GM12878 (cell line): ENCODE data around the gene ACADVL. TPM values are rescaled to one million over a fixed set of nuclear protein-coding genes. Genes with fewer than 3 reads are reported as not detected.

Source experiments
- ASH2L ChIP-seq: fragments of 300-600, 200-600 bp; sonication (generic); IDR thresholded peaks from 2 replicates; pipeline ENCODE4 v1.6.1; 2017; ENCODE audit warnings: low read depth, mild to moderate bottlenecking, borderline replicate concordance
- CREM ChIP-seq: IDR thresholded peaks from 2 replicates; pipeline ENCODE4 v1.6.1; 2014; ENCODE audit warnings: antibody characterized with exemption, low read depth
- DPF2 ChIP-seq: fragments of 450-650 bp; IDR thresholded peaks from 2 replicates; pipeline ENCODE4 v1.6.1; 2017; ENCODE audit warnings: mild to moderate bottlenecking
- EZH2 ChIP-seq: IDR thresholded peaks from 2 replicates; pipeline ENCODE4 v1.6.1; 2012; ENCODE audit warnings: low read depth, mild to moderate bottlenecking, control low read depth, inconsistent platforms, low read length, borderline replicate concordance; ENCODE audit not compliant: control insufficient read depth
- JUNB ChIP-seq: IDR thresholded peaks from 2 replicates; pipeline ENCODE4 v1.6.1; 2016; ENCODE audit warnings: antibody characterized with exemption, mild to moderate bottlenecking
- MXI1 ChIP-seq: fragments of 150-350 bp; IDR thresholded peaks from 2 replicates; pipeline ENCODE4 v1.6.1; 2011; ENCODE audit warnings: low read depth, mild to moderate bottlenecking, inconsistent platforms, low read length, improper control_type of control experiment
- MYB ChIP-seq: fragments of 150-350 bp; IDR thresholded peaks from 2 replicates; pipeline ENCODE4 v1.6.1; 2014; ENCODE audit warnings: mild to moderate bottlenecking, low read depth, low read length, borderline replicate concordance
- NBN ChIP-seq: fragments of 450-650 bp; IDR thresholded peaks from 2 replicates; pipeline ENCODE4 v1.6.1; 2016
- PML ChIP-seq: IDR thresholded peaks from 2 replicates; pipeline ENCODE4 v1.6.1; 2012; ENCODE audit warnings: low read length, inconsistent platforms
- POLR2A ChIP-seq: IDR thresholded peaks from 2 replicates; pipeline ENCODE4 v1.6.1; 2011; ENCODE audit warnings: low read depth, mild to moderate bottlenecking, low read length
- POLR2AphosphoS2 ChIP-seq: IDR thresholded peaks from 2 replicates; pipeline ENCODE4 v1.6.1; 2011; ENCODE audit warnings: low read depth, mild to moderate bottlenecking, low read length, improper control_type of control experiment, moderate library complexity
- POLR2AphosphoS5 ChIP-seq: IDR thresholded peaks from 2 replicates; pipeline ENCODE4 v1.6.1; 2011; ENCODE audit warnings: mild to moderate bottlenecking, low read length, inconsistent platforms
- SMC3 ChIP-seq: IDR thresholded peaks from 2 replicates; pipeline ENCODE4 v1.6.1; 2011; ENCODE audit warnings: low read length, improper control_type of control experiment, borderline replicate concordance
- TCF12 ChIP-seq: IDR thresholded peaks from 2 replicates; pipeline ENCODE4 v1.6.1; 2011; ENCODE audit warnings: low read depth, mild to moderate bottlenecking, low read length
- ZNF622 ChIP-seq: fragments of 450-650 bp; IDR thresholded peaks from 2 replicates; pipeline ENCODE4 v1.6.1; 2017; ENCODE audit warnings: mild to moderate bottlenecking, inconsistent platforms
- polyA plus RNA-seq, 11 experiments: library from polyadenylated mRNA; depleted of rRNA in 4 of 11; unstranded in 6 of 11; stranded (reverse) in 5 of 11; fragments of >200 nt; fragmentation: Nextera tagmentation in 4 of 11; fragmentation: Illumina TruSeq in 1 of 11; extraction: Ambion mirVana in 4 of 11; extraction: Trizol in 1 of 11; gene quantifications; 1 replicate in 1 of 11; 2 replicates in 10 of 11; pipeline versions ENCODE4 v1.2.1 to v1.2.3, GENCODE V29; 2011 to 2016; ENCODE audit warnings: inconsistent platforms in 2 of 11, missing spikeins in 2 of 11, low read depth in 1 of 11
- total RNA-seq, 4 experiments: library from RNA; depleted of rRNA in 3 of 4; stranded (reverse); fragments of >200 nt in 3 of 4; fragmentation: Illumina TruSeq in 1 of 4; extraction: Trizol in 1 of 4; gene quantifications; 2 replicates each; pipeline versions ENCODE4 v1.2.1 to v1.2.3, GENCODE V29; 2013 to 2021
- TF ChIP-seq, protein P1 (sequence below): fragments of 450-650 bp; IDR thresholded peaks from 2 replicates; pipeline ENCODE4 v1.6.1; 2016; ENCODE audit warnings: mild to moderate bottlenecking, moderate library complexity, borderline replicate concordance
- TF ChIP-seq, protein P2 (sequence below): fragments of 450-650 bp; conservative IDR thresholded peaks from 2 replicates; pipeline ENCODE4 v1.6.1; 2017; ENCODE audit warnings: mild to moderate bottlenecking, moderate library complexity
- TF ChIP-seq, protein P3 (sequence below): fragments of 450-650 bp; IDR thresholded peaks from 2 replicates; pipeline ENCODE4 v1.6.1; 2017; ENCODE audit warnings: mild to moderate bottlenecking
- TF ChIP-seq, protein P4 (sequence below): fragments of 450-650 bp; IDR thresholded peaks from 2 replicates; pipeline ENCODE4 v1.6.1; 2016; ENCODE audit warnings: mild to moderate bottlenecking

ACADVL gene
- total and polyA plus RNA-seq, 10 of the 15 experiments (the other 5 are each of a cell fraction or from before 2014, with no cell fraction given) = 25.4 to 232 (median 180) TPM

DNA sequence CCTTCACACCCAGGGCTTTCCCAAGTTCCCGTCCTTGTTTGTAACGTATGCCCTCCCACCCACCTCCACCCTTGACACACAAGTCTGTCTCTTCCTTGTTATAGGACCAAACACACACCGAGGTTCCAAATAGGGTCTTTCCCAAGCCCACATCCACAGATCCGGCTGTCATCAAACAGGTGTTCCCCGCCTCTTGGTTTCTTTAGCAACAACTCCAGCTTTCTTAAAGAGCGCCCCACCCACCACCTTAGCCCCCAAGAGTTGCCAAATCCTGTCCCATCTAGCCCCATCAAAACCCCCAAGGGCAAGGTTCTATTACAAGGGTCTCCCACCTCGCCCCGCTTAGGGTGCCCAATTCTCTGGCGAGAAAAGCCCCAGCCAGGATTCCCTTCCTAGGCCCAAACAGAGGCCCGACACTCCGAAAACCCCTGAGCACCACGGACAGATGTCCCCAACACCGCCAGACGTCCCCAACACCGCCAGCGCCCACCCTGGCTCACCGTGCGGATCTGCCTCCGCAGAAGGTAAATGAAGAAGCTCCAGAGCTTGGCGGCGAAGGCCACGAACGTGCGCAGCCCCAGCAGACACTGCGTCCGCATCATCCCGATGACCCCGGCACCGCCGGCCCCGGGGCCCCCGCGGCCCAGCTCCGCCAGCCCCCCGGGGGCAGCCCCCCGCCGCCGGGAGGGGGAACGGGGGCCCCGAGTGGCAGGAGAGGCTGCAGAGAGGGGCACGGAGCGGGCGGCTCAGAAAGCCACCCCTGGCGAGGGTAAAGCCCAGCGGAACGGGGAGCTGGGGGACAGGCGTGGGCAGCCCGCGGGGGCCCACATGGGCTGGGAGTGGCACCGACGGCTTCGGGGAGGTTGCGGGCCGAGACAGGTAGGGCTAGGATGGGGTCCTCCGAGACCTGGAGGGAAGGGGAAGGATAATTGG is 31.2 kb downstream of the ACADVL start (continued):
- no peak for TF ChIP-seq MXI1
- TF ChIP-seq, protein P1, sequence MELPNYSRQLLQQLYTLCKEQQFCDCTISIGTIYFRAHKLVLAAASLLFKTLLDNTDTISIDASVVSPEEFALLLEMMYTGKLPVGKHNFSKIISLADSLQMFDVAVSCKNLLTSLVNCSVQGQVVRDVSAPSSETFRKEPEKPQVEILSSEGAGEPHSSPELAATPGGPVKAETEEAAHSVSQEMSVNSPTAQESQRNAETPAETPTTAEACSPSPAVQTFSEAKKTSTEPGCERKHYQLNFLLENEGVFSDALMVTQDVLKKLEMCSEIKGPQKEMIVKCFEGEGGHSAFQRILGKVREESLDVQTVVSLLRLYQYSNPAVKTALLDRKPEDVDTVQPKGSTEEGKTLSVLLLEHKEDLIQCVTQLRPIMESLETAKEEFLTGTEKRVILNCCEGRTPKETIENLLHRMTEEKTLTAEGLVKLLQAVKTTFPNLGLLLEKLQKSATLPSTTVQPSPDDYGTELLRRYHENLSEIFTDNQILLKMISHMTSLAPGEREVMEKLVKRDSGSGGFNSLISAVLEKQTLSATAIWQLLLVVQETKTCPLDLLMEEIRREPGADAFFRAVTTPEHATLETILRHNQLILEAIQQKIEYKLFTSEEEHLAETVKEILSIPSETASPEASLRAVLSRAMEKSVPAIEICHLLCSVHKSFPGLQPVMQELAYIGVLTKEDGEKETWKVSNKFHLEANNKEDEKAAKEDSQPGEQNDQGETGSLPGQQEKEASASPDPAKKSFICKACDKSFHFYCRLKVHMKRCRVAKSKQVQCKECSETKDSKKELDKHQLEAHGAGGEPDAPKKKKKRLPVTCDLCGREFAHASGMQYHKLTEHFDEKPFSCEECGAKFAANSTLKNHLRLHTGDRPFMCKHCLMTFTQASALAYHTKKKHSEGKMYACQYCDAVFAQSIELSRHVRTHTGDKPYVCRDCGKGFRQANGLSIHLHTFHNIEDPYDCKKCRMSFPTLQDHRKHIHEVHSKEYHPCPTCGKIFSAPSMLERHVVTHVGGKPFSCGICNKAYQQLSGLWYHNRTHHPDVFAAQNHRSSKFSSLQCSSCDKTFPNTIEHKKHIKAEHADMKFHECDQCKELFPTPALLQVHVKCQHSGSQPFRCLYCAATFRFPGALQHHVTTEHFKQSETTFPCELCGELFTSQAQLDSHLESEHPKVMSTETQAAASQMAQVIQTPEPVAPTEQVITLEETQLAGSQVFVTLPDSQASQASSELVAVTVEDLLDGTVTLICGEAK = no peak
- no peak for TF ChIP-seq ASH2L
- TF ChIP-seq POLR2AphosphoS5 = peak; percentile 30; the same call in 1 of the 2 replicates
- no peak for TF ChIP-seq PML
- no peak for TF ChIP-seq DPF2
- TF ChIP-seq ZNF622 = no peak
- no peak for TF ChIP-seq EZH2
- TF ChIP-seq, protein P2, sequence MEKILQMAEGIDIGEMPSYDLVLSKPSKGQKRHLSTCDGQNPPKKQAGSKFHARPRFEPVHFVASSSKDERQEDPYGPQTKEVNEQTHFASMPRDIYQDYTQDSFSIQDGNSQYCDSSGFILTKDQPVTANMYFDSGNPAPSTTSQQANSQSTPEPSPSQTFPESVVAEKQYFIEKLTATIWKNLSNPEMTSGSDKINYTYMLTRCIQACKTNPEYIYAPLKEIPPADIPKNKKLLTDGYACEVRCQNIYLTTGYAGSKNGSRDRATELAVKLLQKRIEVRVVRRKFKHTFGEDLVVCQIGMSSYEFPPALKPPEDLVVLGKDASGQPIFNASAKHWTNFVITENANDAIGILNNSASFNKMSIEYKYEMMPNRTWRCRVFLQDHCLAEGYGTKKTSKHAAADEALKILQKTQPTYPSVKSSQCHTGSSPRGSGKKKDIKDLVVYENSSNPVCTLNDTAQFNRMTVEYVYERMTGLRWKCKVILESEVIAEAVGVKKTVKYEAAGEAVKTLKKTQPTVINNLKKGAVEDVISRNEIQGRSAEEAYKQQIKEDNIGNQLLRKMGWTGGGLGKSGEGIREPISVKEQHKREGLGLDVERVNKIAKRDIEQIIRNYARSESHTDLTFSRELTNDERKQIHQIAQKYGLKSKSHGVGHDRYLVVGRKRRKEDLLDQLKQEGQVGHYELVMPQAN = peak; percentile 46; the same call in 1 of the 2 replicates
- no peak for TF ChIP-seq SMC3
- no peak for TF ChIP-seq JUNB
- TF ChIP-seq CREM = no peak
- TF ChIP-seq NBN = 0 out of 2 replicates have a peak, but pooled peaks have one; percentile 30
- TF ChIP-seq POLR2A = peak; percentile 55
- no peak for TF ChIP-seq TCF12
- TF ChIP-seq, protein P3, sequence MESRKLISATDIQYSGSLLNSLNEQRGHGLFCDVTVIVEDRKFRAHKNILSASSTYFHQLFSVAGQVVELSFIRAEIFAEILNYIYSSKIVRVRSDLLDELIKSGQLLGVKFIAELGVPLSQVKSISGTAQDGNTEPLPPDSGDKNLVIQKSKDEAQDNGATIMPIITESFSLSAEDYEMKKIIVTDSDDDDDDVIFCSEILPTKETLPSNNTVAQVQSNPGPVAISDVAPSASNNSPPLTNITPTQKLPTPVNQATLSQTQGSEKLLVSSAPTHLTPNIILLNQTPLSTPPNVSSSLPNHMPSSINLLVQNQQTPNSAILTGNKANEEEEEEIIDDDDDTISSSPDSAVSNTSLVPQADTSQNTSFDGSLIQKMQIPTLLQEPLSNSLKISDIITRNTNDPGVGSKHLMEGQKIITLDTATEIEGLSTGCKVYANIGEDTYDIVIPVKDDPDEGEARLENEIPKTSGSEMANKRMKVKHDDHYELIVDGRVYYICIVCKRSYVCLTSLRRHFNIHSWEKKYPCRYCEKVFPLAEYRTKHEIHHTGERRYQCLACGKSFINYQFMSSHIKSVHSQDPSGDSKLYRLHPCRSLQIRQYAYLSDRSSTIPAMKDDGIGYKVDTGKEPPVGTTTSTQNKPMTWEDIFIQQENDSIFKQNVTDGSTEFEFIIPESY = no peak
- TF ChIP-seq, protein P4, sequence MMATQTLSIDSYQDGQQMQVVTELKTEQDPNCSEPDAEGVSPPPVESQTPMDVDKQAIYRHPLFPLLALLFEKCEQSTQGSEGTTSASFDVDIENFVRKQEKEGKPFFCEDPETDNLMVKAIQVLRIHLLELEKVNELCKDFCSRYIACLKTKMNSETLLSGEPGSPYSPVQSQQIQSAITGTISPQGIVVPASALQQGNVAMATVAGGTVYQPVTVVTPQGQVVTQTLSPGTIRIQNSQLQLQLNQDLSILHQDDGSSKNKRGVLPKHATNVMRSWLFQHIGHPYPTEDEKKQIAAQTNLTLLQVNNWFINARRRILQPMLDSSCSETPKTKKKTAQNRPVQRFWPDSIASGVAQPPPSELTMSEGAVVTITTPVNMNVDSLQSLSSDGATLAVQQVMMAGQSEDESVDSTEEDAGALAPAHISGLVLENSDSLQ = peak; percentile 19; the same call in 1 of the 2 replicates
- TF ChIP-seq MYB = no peak
- TF ChIP-seq POLR2AphosphoS2 = no peak
